Parietal lobe (tissue), 2 donors: Measurements from ENCODE around the gene SLC11A2. TPM values are rescaled to one million over a fixed set of nuclear protein-coding genes. Genes with fewer than 3 reads are reported as not detected.

Experiments
- small RNA-seq: library from RNA; depleted of rRNA; stranded (forward); fragments of <200 nt; gene quantifications from one replicate; pipeline ENCODE3, GENCODE V24; 2014; ENCODE audit warnings: low replicate concordance
- total RNA-seq: library from RNA; depleted of rRNA; stranded (reverse); fragments of >200 nt; gene quantifications from one replicate; pipeline ENCODE4 v1.2.3, GENCODE V29; 2014

The SLC11A2 gene
- 154 TPM for total RNA-seq

DNA sequence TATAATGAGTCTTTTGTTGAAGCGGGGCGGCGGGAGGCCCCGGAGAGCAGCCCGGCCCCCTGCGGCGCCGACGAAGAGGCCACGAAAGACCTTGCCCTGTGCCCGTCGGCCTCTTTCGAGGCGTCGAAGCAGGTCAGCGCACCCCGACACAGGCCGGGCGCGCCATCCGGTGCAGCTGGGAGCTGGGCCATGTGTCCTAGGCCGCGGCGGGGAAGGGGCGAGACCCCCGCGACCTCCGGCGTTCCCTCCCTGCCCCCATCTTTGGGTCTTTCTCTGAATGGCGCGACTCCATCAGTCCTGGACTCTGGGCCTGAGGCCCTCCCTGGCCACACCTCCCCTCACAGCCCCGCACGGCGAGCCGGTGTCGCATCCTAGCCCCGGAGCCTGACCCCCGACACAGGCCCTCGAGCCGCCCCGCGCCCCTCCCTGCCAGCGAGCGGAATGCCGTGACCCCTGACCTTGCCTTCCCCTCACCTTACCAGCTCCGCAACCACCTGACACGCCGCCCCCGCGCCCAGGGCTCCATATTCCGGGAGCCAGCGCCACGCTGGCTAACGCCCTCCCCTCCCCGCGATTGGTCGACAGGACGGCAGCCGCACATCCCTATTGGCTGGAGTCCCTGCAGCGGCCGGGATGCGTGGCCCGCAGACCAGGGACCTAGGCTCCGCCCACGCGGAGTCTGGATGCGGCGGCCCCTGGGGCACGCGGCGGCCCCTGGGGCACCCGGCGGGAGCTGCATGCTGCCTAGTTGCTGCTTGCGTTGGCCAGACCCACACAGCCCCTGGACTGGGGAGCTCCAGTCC lies at the start of gene SLC11A2:
Gene SLC11A2 (minus strand): TSS at position 549 of the 803 bp plus-strand sequence. CDS start 15,656 bp downstream, outside the sequence.

DNA sequence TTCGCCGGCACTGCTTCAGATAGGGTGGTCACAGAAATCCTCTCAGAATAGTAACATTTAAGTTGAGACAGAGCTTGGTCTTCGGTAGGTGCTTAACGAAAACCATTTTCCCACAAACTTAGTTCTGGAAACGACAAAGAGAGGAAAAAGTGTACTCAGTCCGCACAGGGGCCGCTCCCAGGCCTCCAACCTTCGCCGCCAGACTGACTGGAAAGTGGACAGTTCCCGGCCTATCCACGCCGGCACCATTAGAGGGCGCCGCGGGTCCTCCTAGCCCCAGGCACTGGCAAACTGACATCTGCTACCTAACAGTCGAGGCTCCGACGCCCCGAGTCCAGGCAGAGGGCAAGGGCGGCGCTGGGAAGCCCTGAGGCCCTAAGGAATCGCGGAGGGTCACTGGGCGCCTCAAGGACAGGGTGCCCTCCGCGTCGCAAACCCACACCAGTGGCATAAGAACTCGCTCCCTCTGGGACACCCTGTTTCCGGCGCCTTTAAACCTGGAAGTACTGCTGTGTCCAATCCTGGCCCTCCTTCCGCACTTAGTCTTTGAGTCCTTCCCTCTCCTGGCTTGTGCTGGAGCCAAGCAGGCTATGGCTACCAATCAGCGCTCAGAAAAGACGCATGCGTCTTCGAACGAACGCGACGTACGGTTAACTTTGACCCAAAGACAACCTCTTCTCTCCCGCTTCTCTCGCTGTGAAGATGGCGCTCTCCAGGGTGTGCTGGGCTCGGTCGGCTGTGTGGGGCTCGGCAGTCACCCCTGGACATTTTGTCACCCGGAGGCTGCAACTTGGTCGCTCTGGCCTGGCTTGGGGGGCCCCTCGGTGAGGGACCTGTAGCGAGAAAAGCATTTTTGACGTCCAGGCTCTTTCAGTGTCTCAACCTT lies 21.7 kb upstream of the SLC11A2 start, which contains the start of gene LETMD1:
Gene LETMD1 (plus strand): TSS at position 673 of the 886 bp plus-strand sequence. CDS start 30 bp downstream, at position 703.

DNA sequence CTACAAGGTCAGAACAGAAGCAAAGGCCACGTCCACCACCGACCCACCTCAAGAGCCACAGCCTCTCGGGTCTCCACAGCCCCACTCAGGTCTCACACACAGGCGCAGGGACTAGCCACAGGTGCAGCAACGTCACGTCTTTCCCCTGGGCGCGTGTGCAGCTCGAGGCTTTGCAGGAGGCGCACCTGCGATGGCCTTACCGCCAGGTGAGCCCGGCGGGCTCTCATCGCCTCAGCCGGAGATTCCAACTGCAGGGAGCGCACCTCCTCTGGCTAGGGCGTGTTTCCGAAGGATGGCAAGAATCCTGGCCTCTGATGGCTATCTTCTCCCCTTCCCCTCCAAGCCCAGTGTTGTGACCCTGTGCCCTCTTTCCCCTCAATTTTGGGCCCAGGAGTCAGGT lies 73.7 kb downstream of the SLC11A2 start, which contains the start of gene HIGD1C:
Gene HIGD1C (plus strand): TSS at position 35 of the 400 bp plus-strand sequence. CDS start 1,455 bp downstream, outside the sequence.

Small RNAs within 50 kb of the gene (small RNA-seq; reads per million reads assigned to genes)
- gene AC008121.1 = not detected
- not detected for gene RF00019
- gene RNU6-1273P = not detected
- not detected for gene RNU6-87P

Other genes starting within 250 kb of the SLC11A2 start
- not detected for gene TMPRSS12, start 183.5 kb downstream of the SLC11A2 start, total RNA-seq
- not detected for gene HIGD1C, start 73.8 kb downstream of the SLC11A2 start, total RNA-seq
- 63.9 TPM for gene LETMD1, start 21.9 kb upstream of the SLC11A2 start, total RNA-seq
- 97.0 TPM for gene CSRNP2, start 57.2 kb upstream of the SLC11A2 start, total RNA-seq
- 23.8 TPM for gene TFCP2, start 146.8 kb upstream of the SLC11A2 start, total RNA-seq
- gene POU6F1, start 191.7 kb upstream of the SLC11A2 start, total RNA-seq = 31.9 TPM
- gene DAZAP2, start 212.4 kb upstream of the SLC11A2 start, total RNA-seq = 80.1 TPM
- gene SMAGP, start 244.0 kb upstream of the SLC11A2 start, total RNA-seq = 1.6 TPM